HG02759 (cell line): Measurements from ENCODE around the gene NUP98.

Experiments used
- ATAC-seq: cut with Tn5 transposase; IDR thresholded peaks from one replicate; pipeline ENCODE4 v1.9.1; 2021; ENCODE audit warnings: mild to moderate bottlenecking, moderate library complexity; ENCODE audit not compliant: unreplicated experiment

The NUP98 gene

DNA sequence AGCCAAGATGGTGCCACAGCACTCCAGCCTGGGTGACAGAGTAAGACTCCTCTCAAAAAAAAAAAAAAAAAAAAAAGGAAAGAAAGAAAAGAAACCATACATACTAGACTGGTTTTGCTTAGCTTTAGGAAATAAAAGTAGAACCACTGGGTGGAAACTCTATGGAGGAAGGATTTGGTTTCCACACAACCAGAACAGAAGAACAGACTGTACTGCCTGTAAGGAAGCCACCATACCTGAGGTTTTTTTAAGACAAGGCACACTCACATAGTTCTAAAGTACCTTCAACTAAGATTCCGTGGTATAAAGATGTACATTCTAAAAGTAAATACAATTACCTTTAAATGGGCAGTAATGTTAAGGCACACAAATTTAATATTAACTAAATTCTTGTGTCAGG lies 58.6 kb downstream of the NUP98 start:
- no peak for ATAC-seq

DNA sequence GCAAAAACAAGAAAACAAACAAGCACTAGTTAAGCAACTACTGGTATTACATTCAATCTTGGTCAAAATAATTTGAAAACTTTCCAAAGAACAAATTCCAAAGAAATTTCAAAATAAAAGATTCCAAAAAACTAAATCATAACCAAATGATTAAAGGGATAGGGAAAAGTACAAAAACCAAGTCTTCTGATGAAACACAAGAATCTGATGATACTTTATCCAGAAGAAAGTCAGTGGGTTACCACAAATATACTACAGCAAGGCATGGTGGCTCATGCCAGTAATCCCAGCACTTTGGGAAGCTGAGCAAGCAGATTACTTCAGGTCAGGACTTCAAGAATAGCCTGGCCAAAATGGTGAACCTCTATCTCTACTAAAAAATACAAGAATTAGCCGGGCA lies 59.1 kb downstream of the NUP98 start:
- no peak for ATAC-seq

DNA sequence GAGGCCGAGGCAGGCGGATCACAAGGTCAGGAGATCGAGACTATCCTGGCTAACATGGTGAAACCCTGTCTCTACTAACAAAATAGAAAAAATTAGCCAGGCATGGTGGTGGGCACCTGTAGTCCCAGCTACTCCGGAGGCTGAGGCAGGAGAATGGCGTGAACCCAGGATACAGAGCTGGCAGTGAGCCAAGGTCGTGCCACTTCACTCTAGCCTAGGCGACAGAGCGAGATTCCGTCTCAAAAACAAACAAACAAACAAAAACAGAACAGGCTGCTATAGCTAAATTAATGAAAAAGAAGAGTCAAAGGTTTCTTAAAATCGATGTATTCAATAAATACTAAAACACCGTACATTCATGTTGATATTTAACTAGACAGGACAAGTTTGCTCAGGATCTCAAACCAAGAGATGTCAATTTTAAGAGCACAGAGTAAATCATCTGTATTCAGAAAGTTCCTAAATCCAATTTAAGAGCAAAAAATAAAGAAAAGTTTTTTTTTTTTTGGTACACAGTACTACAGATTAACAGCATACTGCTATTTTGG lies 59.9 kb downstream of the NUP98 start:
- no peak for ATAC-seq

DNA sequence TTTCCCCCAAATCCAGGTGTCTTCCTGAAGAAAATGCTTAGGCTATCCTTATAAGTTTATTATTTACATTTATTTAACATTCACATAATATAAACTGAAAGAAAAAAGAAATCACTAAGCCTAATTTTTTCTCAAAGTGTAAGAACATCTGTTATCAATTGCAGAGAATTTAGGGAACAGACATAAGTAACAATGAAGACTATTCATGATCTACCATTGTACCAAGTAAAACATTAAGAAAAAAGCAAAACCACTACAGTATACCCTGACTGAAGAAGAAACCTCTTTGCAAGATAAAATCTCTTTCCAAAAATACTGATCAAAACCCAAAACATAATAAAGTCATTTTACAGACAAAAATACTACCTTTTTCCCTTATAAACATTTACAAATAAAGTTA lies 60.5 kb downstream of the NUP98 start:
- no peak for ATAC-seq

DNA sequence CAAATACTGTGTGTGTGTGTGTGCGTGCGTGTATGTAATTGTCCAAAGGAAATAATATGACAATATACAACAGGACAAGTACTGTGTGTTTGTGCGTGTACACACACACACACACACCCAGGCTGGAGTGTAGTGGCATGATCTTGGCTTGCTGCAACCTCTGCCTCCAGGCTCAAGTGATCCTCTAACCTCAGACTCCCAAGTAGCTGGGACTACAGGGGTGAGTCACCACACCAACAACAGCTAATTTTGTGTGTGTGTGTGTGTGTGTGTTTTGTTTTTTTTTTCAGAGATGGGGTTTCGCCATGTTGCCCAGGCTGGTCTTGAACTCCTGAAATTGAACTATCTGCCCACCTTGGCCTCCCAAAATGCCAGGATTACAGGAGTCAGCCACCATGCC lies 61.5 kb downstream of the NUP98 start:
- ATAC-seq = no peak

DNA sequence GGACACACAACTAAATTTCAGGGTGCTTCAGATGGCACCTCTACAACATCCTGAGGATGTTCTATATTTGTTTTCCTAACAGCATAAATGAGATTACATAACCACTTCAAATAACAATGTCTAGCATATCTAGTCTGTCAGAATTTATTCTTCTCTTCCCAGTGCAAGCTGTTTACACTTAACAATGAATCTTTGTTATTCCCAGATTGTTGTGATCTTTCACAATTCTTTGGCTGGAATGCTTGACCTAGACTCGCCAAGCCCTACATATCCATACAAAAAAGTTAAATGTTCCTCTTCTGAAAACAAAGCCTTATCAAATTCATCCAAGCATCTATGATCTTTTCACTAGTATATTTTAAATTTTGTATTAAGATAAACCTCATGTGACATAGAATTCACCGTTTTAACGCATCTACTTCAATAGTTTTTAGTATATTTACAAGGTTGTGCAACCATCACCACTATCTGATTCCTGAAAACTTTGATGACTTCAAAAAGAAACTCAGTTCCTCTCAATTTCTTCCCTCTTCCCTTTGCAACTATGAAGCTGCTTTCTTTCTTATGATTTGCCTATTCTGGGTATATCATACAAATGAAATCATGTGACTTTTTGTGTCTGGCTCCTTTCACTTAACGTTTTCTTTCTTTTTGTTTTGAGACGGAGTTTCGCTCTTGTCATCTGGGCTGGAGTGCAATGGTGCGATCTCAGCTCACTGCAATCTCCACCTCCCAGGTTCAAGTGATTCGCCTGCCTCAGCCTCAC lies 64.5 kb downstream of the NUP98 start:
- ATAC-seq = no peak

DNA sequence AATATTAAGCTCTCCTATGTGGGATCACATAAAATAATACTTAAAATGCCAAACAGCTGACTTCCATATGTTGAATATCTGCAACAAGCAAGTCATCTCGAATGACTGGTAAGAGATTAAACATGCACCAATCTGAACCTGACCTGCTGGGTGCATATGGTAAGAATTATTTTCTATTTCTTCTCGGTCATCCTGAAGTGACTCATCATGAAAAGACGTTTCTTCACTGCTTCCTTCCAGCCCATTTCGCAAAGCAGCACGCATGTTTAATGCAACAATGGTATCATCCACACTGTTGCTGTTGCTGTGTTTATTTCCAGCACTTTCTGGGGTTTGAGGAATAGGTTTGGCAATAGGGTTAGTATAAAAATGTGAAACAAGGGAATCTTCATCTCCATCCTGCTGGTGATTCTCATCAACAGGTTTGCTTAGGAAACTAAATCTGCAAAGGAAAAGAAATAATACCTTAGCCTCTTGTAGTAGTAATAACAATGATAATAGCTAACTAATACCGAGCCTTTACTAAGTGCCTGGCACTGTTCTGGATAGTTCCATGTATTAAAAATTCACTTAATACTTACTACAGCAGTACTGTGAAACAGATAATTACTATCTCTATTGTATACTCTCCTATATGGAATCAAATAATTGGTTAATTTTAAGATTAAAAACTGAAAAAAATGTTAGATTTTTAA lies 74.2 kb downstream of the NUP98 start:
- no peak for ATAC-seq

DNA sequence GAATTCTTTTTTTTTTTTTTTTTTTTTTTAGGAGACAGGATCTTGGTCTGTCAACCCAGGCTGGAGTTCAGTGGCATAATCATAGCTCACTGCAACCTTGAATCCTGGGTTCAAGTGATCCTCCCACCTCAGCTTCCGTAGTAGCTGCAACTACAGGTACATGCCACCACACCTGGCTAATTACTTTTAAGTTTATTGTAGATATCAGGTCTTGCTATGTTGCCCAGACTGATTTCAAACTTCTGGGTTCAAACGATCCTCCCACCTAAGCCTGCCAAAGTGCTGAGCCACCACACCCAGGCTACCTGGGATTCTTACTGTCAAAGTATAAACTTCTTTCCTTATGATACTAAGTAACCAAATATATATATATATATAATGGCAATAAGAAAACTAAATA lies 75.3 kb downstream of the NUP98 start:
- no peak for ATAC-seq

DNA sequence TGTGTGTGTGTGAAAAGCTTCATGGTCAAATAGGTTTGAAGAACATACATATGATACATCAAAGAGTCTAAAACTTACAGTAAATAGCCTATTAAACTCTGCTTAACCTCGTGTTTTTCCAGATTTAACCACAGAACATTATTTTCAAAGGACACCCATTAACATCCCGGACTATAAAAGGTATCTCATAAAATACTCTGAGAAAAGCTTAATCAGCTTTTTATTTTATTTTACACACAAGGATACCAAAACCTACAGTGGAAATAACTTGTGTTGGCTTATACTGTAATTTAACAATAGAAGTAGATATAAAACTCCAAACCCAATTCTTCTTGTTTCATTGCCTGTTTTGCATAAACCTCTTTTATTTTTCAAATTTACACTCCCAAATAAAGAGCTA lies 76.4 kb downstream of the NUP98 start:
- ATAC-seq = no peak

DNA sequence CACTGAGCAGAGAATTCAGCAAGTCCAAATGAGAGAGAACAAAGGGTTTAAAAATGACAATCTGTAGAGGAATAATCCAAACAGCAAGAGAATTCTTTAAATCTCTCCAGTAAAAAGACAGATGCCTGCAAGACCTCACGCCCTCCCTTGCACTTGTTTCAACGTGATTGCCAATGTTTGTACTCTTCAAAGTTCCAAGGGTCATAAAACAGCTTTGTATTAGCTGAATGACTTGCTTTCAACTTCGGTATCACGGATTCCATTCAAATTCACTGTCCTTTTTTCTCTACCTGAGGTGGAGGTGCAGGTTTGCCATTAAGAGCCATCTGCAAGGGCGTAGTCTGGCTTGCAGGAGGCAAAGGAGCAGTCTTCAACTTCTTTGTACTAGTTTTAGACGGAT lies 85.1 kb downstream of the NUP98 start:
- ATAC-seq = no peak

DNA sequence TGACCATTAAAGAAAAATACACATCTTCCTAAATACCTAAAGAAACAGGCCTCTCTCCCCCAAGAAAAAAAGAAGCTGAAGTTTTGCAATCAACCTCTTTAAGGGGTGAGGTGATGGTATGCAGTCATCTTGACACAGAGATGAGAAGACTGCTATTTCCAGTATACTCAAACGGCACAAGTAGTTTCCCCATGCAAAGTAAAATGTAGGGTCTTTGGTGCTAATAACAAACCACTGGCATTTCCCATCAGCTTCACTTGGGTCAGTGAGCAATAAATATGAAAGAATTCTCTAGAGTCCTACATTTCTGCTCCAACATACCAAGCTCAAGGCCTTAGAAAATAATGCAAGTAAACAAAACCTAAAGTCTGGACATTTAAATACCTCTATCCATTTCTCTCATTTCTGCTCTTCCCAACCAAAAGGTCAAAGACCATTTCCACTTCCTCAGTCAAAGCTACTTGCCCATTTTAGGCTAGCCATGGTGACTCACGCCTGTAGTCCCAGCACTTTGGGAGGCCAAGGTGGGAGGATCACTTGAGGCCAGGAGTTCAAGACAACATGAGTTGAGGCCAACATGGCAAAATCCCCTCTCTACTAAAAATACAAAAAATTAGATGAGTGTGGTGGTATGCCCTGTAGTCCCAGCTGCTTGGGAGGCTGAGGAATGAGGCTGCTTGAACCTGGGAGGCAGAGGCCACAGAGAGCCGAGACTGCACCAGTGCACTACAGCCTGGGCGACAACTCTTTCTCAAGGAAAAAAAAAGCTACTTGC lies 86.7 kb downstream of the NUP98 start:
- ATAC-seq = no peak

DNA sequence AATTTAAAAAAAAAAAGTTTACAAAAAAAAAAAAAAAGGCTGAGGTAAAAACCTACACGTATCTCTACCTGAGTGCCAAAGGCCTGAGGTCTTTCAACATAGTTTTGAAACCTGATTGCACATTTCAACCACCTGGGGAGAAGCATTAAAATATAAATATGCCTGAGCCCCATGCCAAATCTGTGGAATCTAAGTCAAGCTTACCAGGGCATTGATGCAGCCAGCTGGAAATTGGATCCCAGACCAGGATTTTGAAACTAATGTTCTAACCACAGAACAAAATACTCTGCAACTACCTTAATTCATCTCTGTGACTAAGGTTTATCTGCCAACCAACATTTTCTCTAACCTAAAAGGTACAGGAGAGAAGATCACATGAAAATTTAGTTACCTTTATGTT lies 87.4 kb downstream of the NUP98 start:
- ATAC-seq = no peak

DNA sequence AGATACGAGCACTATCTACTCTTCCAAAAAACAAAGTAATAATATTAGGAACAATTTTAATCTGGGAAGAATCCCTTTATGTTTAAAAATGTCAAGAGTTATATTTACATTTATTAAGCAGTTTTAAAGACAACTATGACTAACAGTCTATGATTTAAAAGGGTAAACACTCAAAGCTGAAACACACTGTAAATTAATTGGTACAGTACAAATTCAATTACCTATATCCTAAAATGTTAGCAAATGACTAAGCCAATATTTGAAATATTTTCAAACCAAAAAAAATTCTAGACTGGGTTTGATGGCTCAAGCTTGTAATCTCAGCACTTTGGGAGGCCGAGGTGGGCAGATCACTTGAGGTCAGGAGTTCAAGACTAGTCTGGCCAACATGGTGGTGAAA lies 90.2 kb downstream of the NUP98 start:
- no peak for ATAC-seq

DNA sequence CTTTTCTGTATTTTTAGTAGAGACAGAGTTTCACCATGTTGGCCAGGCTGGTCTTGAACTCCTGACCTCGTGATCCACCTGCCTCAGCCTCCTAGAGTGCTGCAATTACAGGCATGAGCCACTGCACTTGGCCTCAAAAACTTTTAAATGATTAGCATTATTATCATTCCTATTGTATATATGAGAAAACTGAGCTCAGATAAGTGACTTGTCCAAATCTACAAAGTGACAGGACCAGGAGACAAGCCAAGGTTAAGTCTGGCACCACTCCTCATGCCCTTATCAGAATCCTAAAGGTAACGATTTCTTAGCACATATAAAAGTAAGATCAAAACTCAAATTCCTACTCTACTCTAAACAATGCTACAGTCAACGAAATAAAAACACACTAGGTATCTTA lies 94.0 kb downstream of the NUP98 start:
- no peak for ATAC-seq

DNA sequence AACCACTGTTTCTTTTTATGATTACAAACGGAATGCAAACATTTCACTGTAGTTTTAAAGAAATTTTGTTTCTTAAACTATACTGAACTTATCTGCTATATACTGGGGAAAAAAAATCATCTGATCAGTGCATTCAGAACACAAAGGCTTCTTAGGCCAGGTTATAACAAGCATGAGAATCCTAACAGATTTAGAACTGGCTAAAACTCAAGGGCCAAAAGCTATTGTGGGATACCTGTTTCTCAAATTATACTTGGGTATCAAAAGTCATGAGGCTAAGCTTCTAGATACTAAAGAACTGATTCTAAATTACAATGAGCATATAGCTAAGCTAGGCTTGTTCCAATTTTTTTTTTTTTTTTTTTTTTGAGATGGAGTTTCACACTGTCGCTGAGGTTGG lies 96.4 kb downstream of the NUP98 start:
- no peak for ATAC-seq

DNA sequence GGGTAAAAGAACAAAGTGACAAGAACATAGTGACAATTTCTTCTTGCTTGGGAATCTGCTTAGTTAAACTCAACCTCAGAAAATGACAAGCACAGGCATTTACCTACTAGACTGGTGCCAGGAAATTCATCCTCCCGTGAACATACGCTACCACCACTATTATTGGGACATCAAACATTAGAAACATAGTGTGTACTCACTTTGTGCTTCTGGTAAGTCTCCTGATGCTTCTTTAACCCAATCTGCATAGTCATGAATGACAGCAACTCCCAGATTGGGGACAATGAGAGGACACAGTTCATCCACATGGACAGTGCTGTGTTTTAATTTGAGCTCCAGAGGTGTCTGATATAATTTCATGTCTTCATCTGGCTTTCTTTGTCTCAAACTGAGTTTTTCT lies 96.9 kb downstream of the NUP98 start:
- no peak for ATAC-seq

DNA sequence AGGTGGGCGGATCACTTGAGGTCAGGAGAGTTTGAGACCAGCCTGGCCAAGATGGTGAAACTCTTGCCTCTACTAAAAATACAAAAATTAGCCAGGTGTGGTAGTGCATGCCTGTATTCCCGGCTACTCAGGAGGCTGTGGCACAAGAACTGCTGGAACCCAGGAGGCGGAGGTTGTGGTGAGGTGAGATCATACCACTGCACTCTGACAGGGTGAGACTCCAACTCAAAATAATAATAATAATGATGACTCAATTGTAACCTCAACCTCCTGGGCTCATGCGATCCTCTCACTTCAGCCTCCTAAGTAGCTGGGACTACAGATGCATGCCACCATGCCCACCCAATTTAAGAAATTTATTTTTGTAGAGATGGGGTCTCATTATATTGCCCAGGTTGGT lies 110.6 kb downstream of the NUP98 start:
- ATAC-seq = no peak

DNA sequence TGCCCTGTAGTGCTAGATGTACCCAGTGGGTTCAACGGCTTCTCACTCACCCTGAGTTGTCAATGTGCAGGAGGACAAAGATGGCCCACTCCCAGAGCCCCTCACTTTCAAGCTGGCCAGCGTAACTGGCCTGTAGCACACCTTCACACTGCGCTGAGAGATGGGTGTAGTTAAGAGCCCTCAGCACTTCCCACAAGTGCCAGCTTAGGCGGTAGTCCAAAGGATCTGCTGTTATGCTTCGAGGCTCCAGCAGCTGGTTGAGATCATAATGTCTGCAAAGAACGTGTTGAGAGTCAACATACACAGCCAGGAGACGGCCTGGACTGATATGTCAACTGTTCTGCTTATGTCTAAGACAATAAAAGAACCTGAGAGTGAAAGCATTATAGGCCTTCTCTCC lies 111.4 kb downstream of the NUP98 start:
- ATAC-seq = no peak

DNA sequence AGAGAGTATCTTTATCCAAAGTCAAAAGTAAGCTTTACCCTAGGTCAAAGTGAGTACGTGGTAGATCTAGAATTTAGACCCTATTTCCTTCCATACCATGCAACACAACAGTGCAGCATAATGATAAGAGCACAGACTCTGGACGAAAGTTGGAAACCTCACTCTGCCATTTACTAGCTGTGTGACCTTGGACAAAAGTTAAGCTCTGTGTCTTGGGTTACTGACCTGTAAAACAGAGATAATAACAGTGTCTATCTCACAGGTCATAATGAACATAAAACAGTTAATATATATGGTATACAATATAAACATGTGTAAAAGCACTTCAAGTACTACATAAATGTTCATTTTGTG lies 112.6 kb downstream of the NUP98 start:
- no peak for ATAC-seq

DNA sequence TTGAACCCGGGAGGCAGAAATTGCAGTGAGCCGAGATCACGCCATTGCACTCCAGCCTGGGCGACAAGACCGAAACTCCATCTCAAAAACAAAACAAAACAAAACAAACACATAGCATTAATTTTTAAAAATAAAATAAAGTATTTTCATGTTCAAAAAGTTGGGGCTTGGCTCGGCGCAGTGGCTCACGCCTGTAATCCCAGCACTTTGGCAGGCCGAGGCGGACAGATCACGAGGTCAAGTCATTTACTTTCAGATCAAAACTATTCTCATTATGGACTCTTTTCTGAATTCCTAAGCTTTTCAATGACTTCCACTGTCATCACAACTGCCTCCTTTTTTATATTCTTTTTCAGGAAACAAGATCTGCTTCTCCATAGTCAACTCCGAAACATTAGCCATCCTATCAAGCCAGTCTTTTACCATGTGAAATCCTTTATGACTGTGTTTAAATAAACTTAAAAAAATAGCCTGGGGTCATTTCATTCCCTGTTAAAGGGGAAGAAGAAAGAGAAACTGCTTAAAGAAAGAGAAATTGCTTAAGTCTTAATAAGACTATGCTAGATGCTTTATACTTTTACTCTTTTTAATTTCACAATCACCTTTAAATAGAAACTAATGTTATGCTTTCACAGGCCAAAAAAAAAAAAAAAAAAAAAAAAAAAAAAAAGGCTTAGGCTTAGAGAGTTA lies 113.1 kb downstream of the NUP98 start:
- ATAC-seq = no peak

DNA sequence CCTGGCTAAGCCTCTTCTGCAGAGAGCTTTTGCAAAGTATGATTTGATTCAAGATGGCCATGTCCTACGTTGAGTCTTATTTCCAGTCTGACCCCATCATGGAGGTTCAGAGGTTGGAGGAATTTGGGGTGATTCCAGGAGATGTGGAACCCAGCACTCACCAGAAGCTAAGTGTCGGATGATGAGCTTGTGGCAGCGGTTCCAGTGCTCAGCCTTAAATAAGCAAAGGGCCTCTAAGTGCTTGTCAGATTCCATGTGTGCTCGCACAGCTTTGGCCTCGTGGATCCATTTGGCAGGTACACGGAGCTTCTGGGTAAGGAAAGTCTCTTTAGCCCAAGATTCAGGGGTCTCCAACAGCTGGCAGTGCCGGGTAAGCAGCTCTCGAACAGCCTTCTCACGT lies 114.3 kb downstream of the NUP98 start:
- no peak for ATAC-seq
